GM23338 (cell line): ENCODE results near the gene SUGP1. TPM values are rescaled to one million over a fixed set of nuclear protein-coding genes. Genes with fewer than 3 reads are reported as not detected.

Source experiments
- ATAC-seq: fragments of 200-7000 bp; cut with Tn5 transposase; 3 replicates; pipeline ENCODE4 v1.9.1; 2020
- DNase-seq: peaks from one replicate; pipeline ENCODE4 v3.0.0-alpha.2; 2015; ENCODE audit warnings: low spot score
- H2AFZ ChIP-seq: fragments of 200-600 bp; sonication (generic); 2 replicates; pipeline ENCODE4 v1.8.0; 2016; ENCODE audit warnings: antibody characterized with exemption, mild to moderate bottlenecking, moderate library complexity
- H3F3A ChIP-seq: fragments of 200-600 bp; sonication (generic); replicated peaks from 2 replicates; pipeline ENCODE4 v1.8.0; 2017; ENCODE audit warnings: antibody characterized with exemption, mixed run types, low read depth
- H3K27ac ChIP-seq: fragments of 200-600 bp; sonication (generic); 2 replicates; pipeline ENCODE4 v1.6.1; 2016; ENCODE audit warnings: low read depth
- H3K27me3 ChIP-seq: fragments of 200-600 bp; sonication (generic); 2 replicates; pipeline ENCODE4 v1.8.0; 2016; ENCODE audit warnings: mild to moderate bottlenecking, mixed run types, moderate library complexity; ENCODE audit not compliant: insufficient read depth
- H3K36me3 ChIP-seq: fragments of 200-600 bp; sonication (generic); 2 replicates; pipeline ENCODE4 v1.8.0; 2016; ENCODE audit warnings: mild to moderate bottlenecking; ENCODE audit not compliant: insufficient read depth
- H3K4me1 ChIP-seq: fragments of 200-600 bp; sonication (generic); 2 replicates; pipeline ENCODE4 v1.8.0; 2016; ENCODE audit warnings: mild to moderate bottlenecking, moderate library complexity; ENCODE audit not compliant: insufficient read depth
- H3K4me2 ChIP-seq: fragments of 200-600 bp; sonication (generic); 2 replicates; pipeline ENCODE4 v1.7.1; 2017; ENCODE audit warnings: mixed run types
- H3K4me3 ChIP-seq: fragments of 200-600 bp; sonication (generic); 2 replicates; pipeline ENCODE4 v1.6.1; 2016; ENCODE audit warnings: mixed run types
- H3K79me2 ChIP-seq: fragments of 200-600 bp; sonication (generic); replicated peaks from 2 replicates; pipeline ENCODE4 v1.8.0; 2017; ENCODE audit warnings: mild to moderate bottlenecking; ENCODE audit not compliant: insufficient read depth
- H3K9me2 ChIP-seq: fragments of 200-600 bp; sonication (generic); 2 replicates; pipeline ENCODE4 v1.8.0; 2017; ENCODE audit not compliant: insufficient read depth
- H4K20me1 ChIP-seq: fragments of 200-600 bp; sonication (generic); replicated peaks from 2 replicates; pipeline ENCODE4 v1.8.0; 2017; ENCODE audit warnings: mild to moderate bottlenecking; ENCODE audit not compliant: insufficient read depth
- H3K27ac Mint-ChIP-seq: 2 replicates; pipeline ENCODE4 v1.8.0; 2020; ENCODE audit warnings: inconsistent platforms, mild to moderate bottlenecking, moderate library complexity, mixed read lengths
- H3K27me3 Mint-ChIP-seq: 3 replicates; pipeline ENCODE4 v1.8.0; 2022; ENCODE audit warnings: low read depth, mild to moderate bottlenecking, moderate library complexity, mixed read lengths, inconsistent platforms; ENCODE audit not compliant: insufficient read depth, poor library complexity
- H3K36me3 Mint-ChIP-seq: 3 replicates; pipeline ENCODE4 v1.8.0; 2021; ENCODE audit warnings: low read depth, mild to moderate bottlenecking, inconsistent platforms, moderate library complexity, mixed read lengths
- H3K4me1 Mint-ChIP-seq: 3 replicates; pipeline ENCODE4 v1.8.0; 2020; ENCODE audit warnings: mild to moderate bottlenecking, inconsistent platforms, mixed read lengths
- H3K4me3 Mint-ChIP-seq: 3 replicates; pipeline ENCODE4 v1.8.0; 2021; ENCODE audit warnings: moderate library complexity, mild to moderate bottlenecking, inconsistent platforms, mixed read lengths
- H3K9me3 Mint-ChIP-seq: 3 replicates; pipeline ENCODE4 v1.8.0; 2020; ENCODE audit warnings: moderate library complexity, mild to moderate bottlenecking, inconsistent platforms, mixed read lengths
- CREB1 ChIP-seq: fragments of 250-450 bp; sonication (Bioruptor Pico); IDR thresholded peaks from 2 replicates; pipeline ENCODE4 v1.5.0; 2020; ENCODE audit warnings: low read depth, mild to moderate bottlenecking, moderate library complexity
- CTCF ChIP-seq, 2 experiments: fragments of 200-600 bp in 1 of 2; sonication (generic) in 1 of 2; conservative IDR thresholded peaks; 2 replicates each; pipeline versions ENCODE4 v1.5.1 to v1.6.1; 2016 to 2017; ENCODE audit warnings: antibody characterized with exemption in 2 of 2, low read depth in 2 of 2, mild to moderate bottlenecking in 2 of 2, moderate library complexity in 1 of 2
- JUNB ChIP-seq: IDR thresholded peaks from one replicate; pipeline ENCODE4 v1.6.1; 2016; ENCODE audit warnings: antibody characterized with exemption; ENCODE audit not compliant: unreplicated experiment
- NANOG ChIP-seq: IDR thresholded peaks from 2 replicates; pipeline ENCODE4 v1.6.1; 2016; ENCODE audit warnings: antibody characterized with exemption, borderline replicate concordance
- POLR2AphosphoS5 ChIP-seq: IDR thresholded peaks from 2 replicates; pipeline ENCODE4 v1.6.1; 2016; ENCODE audit warnings: antibody characterized with exemption, low read depth
- ZNF114 ChIP-seq: fragments of 250-450 bp; sonication (Bioruptor Pico); IDR thresholded peaks from 2 replicates; pipeline ENCODE4 v1.5.0; 2020; ENCODE audit warnings: mild to moderate bottlenecking, moderate library complexity
- ZNF331 ChIP-seq: fragments of 250-450 bp; sonication (Bioruptor Pico); IDR thresholded peaks from 2 replicates; pipeline ENCODE4 v1.5.0; 2020; ENCODE audit warnings: low read depth, mild to moderate bottlenecking, moderate library complexity
- ZNF462 ChIP-seq: fragments of 250-450 bp; sonication (Bioruptor Pico); IDR thresholded peaks from 2 replicates; pipeline ENCODE4 v1.5.0; 2020; ENCODE audit warnings: mild to moderate bottlenecking, moderate library complexity
- polyA plus RNA-seq: library from polyadenylated mRNA; unstranded; fragments of >200 nt; fragmentation: Nextera tagmentation; extraction: Ambion mirVana; gene quantifications from 2 replicates; pipeline ENCODE4 v1.2.1, GENCODE V29; 2016
- total RNA-seq: library from RNA; depleted of rRNA; stranded (reverse); fragments of >200 nt; shearing (Covaris generic); gene quantifications from 2 replicates; pipeline ENCODE4 v1.2.3, GENCODE V29; 2014

SUGP1 gene
- total and polyA plus RNA-seq, 2 experiments from 2014 or later: 38.6 to 61.6 TPM

- Histone ChIP-seq H3K36me3 (peaks cover 4% of the 10 kb centered on the region), H3K4me3 (no peak overlapping the region), H3K9me2 (no peaks in the 10 kb centered on the region), H3K79me2 (no peaks in the 10 kb centered on the region), H3K4me1 (no peaks in the 10 kb centered on the region; the same call in 1 of the 2 replicates), H3K27ac (no peak overlapping the region), H3K4me2 (no peak overlapping the region), H3K27me3 (no peaks in the 10 kb centered on the region), H3F3A (0 out of 2 replicates have a peak, but pooled peaks cover 3% of the 10 kb centered on the region), H4K20me1 (no peaks in the 10 kb centered on the region), H2AFZ (no peak overlapping the region)
- DNase-seq (no peak), ATAC-seq (no peak)
- TF ChIP-seq ZNF114 (CRISPR knock-in tag) (no peak), ZNF462 (CRISPR knock-in tag) (no peak), POLR2AphosphoS5 (no peak; the same call in 1 of the 2 replicates), ZNF331 (no peak), JUNB (no peak), CREB1 (CRISPR knock-in tag) (no peak), NANOG (no peak), CTCF (conservative IDR thresholded peaks at IDR 0.05; ENCODE audit: low read depth in 2 of 2) (no peak)
- no peaks in the 10 kb centered on the region for H3K9me3 Mint-ChIP-seq
- peaks cover 4% of the 10 kb centered on the region for H3K4me1 Mint-ChIP-seq
- peaks cover 24% of the 10 kb centered on the region for H3K36me3 Mint-ChIP-seq
- no peak overlapping the region for H3K4me3 Mint-ChIP-seq
- no peak overlapping the region for H3K27ac Mint-ChIP-seq
- H3K27me3 Mint-ChIP-seq: peaks cover 11% of the 10 kb centered on the region
Observed at GRCh38 chr19:19356901-19357566, 36.7 kb upstream of the SUGP1 start.
